ENCODE measurements around the gene MRPL4.
A peak's percentile ranks its signal among the peaks of the same experiment; 100 is the strongest.

MRPL4 gene

GRCh38 chr19:10209315-10209714, 42.7 kb upstream of the MRPL4 start:
- CTCF ChIA-PET: interaction anchor here (0.6 to 1.5 kb wide), 5 partner anchors 8 to 279 kb away, joined by 3 to 5 read pairs (median 4); no protein-coding TSS in a partner anchor
- H3K4me3 ChIP-seq (ENCODE audit: low read depth, low read length): no peak overlapping the region
- TF ChIP-seq CTCF (IDR thresholded peaks at IDR 0.05; ENCODE audit: insufficient read depth, low read length, missing control alignments): no peak
- DNase-seq (ENCODE audit: low read depth, low spot score): no peak
- POLR2A ChIA-PET: no interaction called here

GRCh38 chr19:10211061-10211460, 41.0 kb upstream of the MRPL4 start:
- CTCF ChIA-PET: interaction anchor here (1.1 to 1.5 kb wide), 2 partner anchors 18 to 48 kb away, joined by 3 to 5 read pairs; no protein-coding TSS in a partner anchor
- POLR2A ChIA-PET: no interaction called here
- DNase-seq (ENCODE audit: low read depth, low spot score): no peak
- TF ChIP-seq CTCF (IDR thresholded peaks at IDR 0.05; ENCODE audit: insufficient read depth, low read length, missing control alignments): no peak
- H3K4me3 ChIP-seq (ENCODE audit: low read depth, low read length): no peak overlapping the region

- ChIA-PET POLR2A (no interaction called here), CTCF (interaction anchor here (1.1 kb wide), 1 partner anchor 17 kb away, joined by 3 read pairs; no protein-coding TSS in a partner anchor)
- no peak for TF ChIP-seq CTCF (IDR thresholded peaks at IDR 0.05; ENCODE audit: insufficient read depth, low read length, missing control alignments)
- DNase-seq (ENCODE audit: low read depth, low spot score): no peak
- H3K4me3 ChIP-seq (ENCODE audit: low read depth, low read length): no peak overlapping the region
Measured at GRCh38 chr19:10211691-10212090, 40.3 kb upstream of the MRPL4 start.

- H3K4me3 ChIP-seq (ENCODE audit: low read depth, low read length): no peak overlapping the region
- no peak for TF ChIP-seq CTCF (IDR thresholded peaks at IDR 0.05; ENCODE audit: insufficient read depth, low read length, missing control alignments)
- CTCF ChIA-PET: interaction anchor here (0.8 to 2.5 kb wide), 4 partner anchors 8 to 35 kb away, joined by 3 to 8 read pairs (median 5); no protein-coding TSS in a partner anchor
- POLR2A ChIA-PET: interaction anchor here (1.2 kb wide), 1 partner anchor 11 kb away, joined by 4 read pairs; no protein-coding TSS in a partner anchor
- DNase-seq (ENCODE audit: low read depth, low spot score): no peak
Measured at GRCh38 chr19:10214784-10215183, 37.2 kb upstream of the MRPL4 start.

GRCh38 chr19:10217085-10217484, 34.9 kb upstream of the MRPL4 start:
- ChIA-PET POLR2A (no interaction called here), CTCF (no interaction called here)
- H3K4me3 ChIP-seq (ENCODE audit: low read depth, low read length): no peak overlapping the region
- no peak for DNase-seq (ENCODE audit: low read depth, low spot score)
- TF ChIP-seq CTCF (IDR thresholded peaks at IDR 0.05; ENCODE audit: insufficient read depth, low read length, missing control alignments): no peak

- no peak for DNase-seq (ENCODE audit: low read depth, low spot score)
- no peak overlapping the region for H3K4me3 ChIP-seq (ENCODE audit: low read depth, low read length)
- ChIA-PET CTCF (interaction anchor here (1.4 to 2.4 kb wide), 3 partner anchors 10 to 40 kb away, joined by 3 to 10 read pairs (median 7); no protein-coding TSS in a partner anchor), POLR2A (no interaction called here)
- TF ChIP-seq CTCF (IDR thresholded peaks at IDR 0.05; ENCODE audit: insufficient read depth, low read length, missing control alignments): peak; percentile 17
Measured at GRCh38 chr19:10219678-10220077, 32.3 kb upstream of the MRPL4 start.
